ENCODE results near the gene TM7SF2.

GRCh38 chr11:65118097-65118837 is 6.6 kb downstream of the TM7SF2 start:
- no peak for TF ChIP-seq HMGXB4 (CRISPR knock-in tag; IDR thresholded peaks at IDR 0.05; ENCODE audit: borderline replicate concordance in 1 of 2, low read depth in 1 of 2)
- no peak for TF ChIP-seq SMC3 (IDR thresholded peaks at IDR 0.05; ENCODE audit: low read length)
- no peak for TF ChIP-seq RBAK (CRISPR knock-in tag; IDR thresholded peaks at IDR 0.05)
- TF ChIP-seq PRDM15 (CRISPR knock-in tag; IDR thresholded peaks at IDR 0.05), result no peak
- TF ChIP-seq TBX3 (IDR thresholded peaks at IDR 0.05; ENCODE audit: borderline replicate concordance), result no peak
- no peak for TF ChIP-seq NBN (conservative IDR thresholded peaks at IDR 0.05)
- TF ChIP-seq EZH2 (conservative IDR thresholded peaks at IDR 0.05; ENCODE audit: low read depth, low read length), result no peak
- no peak for TF ChIP-seq USF2 (IDR thresholded peaks at IDR 0.05; ENCODE audit: low read depth, low read length)
- no peak for TF ChIP-seq USF2 (CRISPR knock-in tag; IDR thresholded peaks at IDR 0.05; ENCODE audit: borderline replicate concordance)
- TF ChIP-seq RBM22 (optimal IDR thresholded peaks at IDR 0.05; ENCODE audit: low read length), result no peak
- no peak for TF ChIP-seq CBX1 (IDR thresholded peaks at IDR 0.05; ENCODE audit: low read depth)
- no peak for TF ChIP-seq ZNF713 (CRISPR knock-in tag; IDR thresholded peaks at IDR 0.05)
- TF ChIP-seq ZFY (CRISPR knock-in tag; IDR thresholded peaks at IDR 0.05), result no peak
- TF ChIP-seq, protein P1, sequence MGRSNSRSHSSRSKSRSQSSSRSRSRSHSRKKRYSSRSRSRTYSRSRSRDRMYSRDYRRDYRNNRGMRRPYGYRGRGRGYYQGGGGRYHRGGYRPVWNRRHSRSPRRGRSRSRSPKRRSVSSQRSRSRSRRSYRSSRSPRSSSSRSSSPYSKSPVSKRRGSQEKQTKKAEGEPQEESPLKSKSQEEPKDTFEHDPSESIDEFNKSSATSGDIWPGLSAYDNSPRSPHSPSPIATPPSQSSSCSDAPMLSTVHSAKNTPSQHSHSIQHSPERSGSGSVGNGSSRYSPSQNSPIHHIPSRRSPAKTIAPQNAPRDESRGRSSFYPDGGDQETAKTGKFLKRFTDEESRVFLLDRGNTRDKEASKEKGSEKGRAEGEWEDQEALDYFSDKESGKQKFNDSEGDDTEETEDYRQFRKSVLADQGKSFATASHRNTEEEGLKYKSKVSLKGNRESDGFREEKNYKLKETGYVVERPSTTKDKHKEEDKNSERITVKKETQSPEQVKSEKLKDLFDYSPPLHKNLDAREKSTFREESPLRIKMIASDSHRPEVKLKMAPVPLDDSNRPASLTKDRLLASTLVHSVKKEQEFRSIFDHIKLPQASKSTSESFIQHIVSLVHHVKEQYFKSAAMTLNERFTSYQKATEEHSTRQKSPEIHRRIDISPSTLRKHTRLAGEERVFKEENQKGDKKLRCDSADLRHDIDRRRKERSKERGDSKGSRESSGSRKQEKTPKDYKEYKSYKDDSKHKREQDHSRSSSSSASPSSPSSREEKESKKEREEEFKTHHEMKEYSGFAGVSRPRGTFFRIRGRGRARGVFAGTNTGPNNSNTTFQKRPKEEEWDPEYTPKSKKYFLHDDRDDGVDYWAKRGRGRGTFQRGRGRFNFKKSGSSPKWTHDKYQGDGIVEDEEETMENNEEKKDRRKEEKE (IDR thresholded peaks at IDR 0.05), result no peak

All from HepG2 (cell line).